ENCODE data around the gene CCDC141. TPM values are rescaled to one million over a fixed set of nuclear protein-coding genes. Genes with fewer than 3 reads are reported as not detected.

Gene CCDC141
- total RNA-seq, 1 donor from 2014 or later: not detected

- H3K36me3 Mint-ChIP-seq (ENCODE audit: low read depth): no peaks in the 10 kb centered on the region
- DNase-seq (ENCODE audit: low spot score): no peak
- H3K4me3 Mint-ChIP-seq (ENCODE audit: unreplicated experiment): no peak overlapping the region
- TF ChIP-seq CTCF (IDR thresholded peaks at IDR 0.05): no peak
- no peaks in the 10 kb centered on the region for H3K4me1 Mint-ChIP-seq (ENCODE audit: low read depth)
- no peak overlapping the region for H3K27ac Mint-ChIP-seq (ENCODE audit: unreplicated experiment)
- H3K27me3 Mint-ChIP-seq (ENCODE audit: low read depth): peaks cover 15% of the 10 kb centered on the region
- peaks cover 5% of the 10 kb centered on the region for H3K9me3 Mint-ChIP-seq (ENCODE audit: low read depth)
Measured at GRCh38 chr2:178827111-178827510, 222.8 kb downstream of the CCDC141 start.

DNA sequence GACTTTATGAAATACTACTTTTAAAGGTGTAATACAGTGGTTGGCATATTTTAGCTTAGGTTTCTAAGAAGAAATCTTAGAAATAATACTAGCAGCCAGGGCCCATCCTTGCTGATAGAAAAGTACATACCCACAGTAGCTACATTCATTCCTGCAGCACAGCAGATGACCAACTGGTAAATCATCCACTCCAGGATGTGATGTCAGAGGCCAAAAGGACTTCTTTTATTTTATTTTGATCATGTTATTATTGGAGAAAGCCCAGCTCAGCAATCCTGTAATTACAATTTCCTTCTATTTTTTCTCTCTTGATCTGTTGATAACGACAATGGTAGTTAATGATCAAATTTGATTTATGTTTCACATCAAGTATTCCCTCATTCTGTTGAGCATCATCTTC is 224.8 kb downstream of the CCDC141 start:
- peaks cover 5% of the 10 kb centered on the region for H3K9me3 Mint-ChIP-seq (ENCODE audit: low read depth)
- H3K4me1 Mint-ChIP-seq (ENCODE audit: low read depth): no peaks in the 10 kb centered on the region
- H3K4me3 Mint-ChIP-seq (ENCODE audit: unreplicated experiment): no peak overlapping the region
- no peak for TF ChIP-seq CTCF (IDR thresholded peaks at IDR 0.05)
- peaks cover 11% of the 10 kb centered on the region for H3K27me3 Mint-ChIP-seq (ENCODE audit: low read depth)
- no peaks in the 10 kb centered on the region for H3K36me3 Mint-ChIP-seq (ENCODE audit: low read depth)
- H3K27ac Mint-ChIP-seq (ENCODE audit: unreplicated experiment): no peak overlapping the region
- no peak for DNase-seq (ENCODE audit: low spot score)

GRCh38 chr2:178824181-178824580 is 225.8 kb downstream of the CCDC141 start:
- Mint-ChIP-seq H3K27ac (ENCODE audit: unreplicated experiment) (no peak overlapping the region), H3K4me3 (ENCODE audit: unreplicated experiment) (no peak overlapping the region), H3K27me3 (ENCODE audit: low read depth) (peaks cover 12% of the 10 kb centered on the region), H3K36me3 (ENCODE audit: low read depth) (no peaks in the 10 kb centered on the region), H3K9me3 (ENCODE audit: low read depth) (peaks cover 5% of the 10 kb centered on the region), H3K4me1 (ENCODE audit: low read depth) (no peaks in the 10 kb centered on the region)
- no peak for TF ChIP-seq CTCF (IDR thresholded peaks at IDR 0.05)
- no peak for DNase-seq (ENCODE audit: low spot score)

- Mint-ChIP-seq H3K4me1 (ENCODE audit: low read depth) (no peaks in the 10 kb centered on the region), H3K4me3 (ENCODE audit: unreplicated experiment) (no peak overlapping the region), H3K27me3 (ENCODE audit: low read depth) (peaks cover 5% of the 10 kb centered on the region), H3K36me3 (ENCODE audit: low read depth) (no peaks in the 10 kb centered on the region), H3K9me3 (ENCODE audit: low read depth) (no peaks in the 10 kb centered on the region), H3K27ac (ENCODE audit: unreplicated experiment) (no peak overlapping the region)
- DNase-seq (ENCODE audit: low spot score): no peak
- TF ChIP-seq CTCF (IDR thresholded peaks at IDR 0.05): no peak
Measured at GRCh38 chr2:178819992-178820391, 229.9 kb downstream of the CCDC141 start.

GRCh38 chr2:178819147-178819875 is 230.6 kb downstream of the CCDC141 start:
- Mint-ChIP-seq H3K27ac (ENCODE audit: unreplicated experiment) (no peak overlapping the region), H3K4me3 (ENCODE audit: unreplicated experiment) (no peak overlapping the region), H3K27me3 (ENCODE audit: low read depth) (peaks cover 8% of the 10 kb centered on the region), H3K9me3 (ENCODE audit: low read depth) (no peaks in the 10 kb centered on the region), H3K36me3 (ENCODE audit: low read depth) (no peaks in the 10 kb centered on the region), H3K4me1 (ENCODE audit: low read depth) (no peaks in the 10 kb centered on the region)
- no peak for DNase-seq (ENCODE audit: low spot score)
- TF ChIP-seq CTCF (IDR thresholded peaks at IDR 0.05): no peak

All from chondrocyte (in vitro differentiated cells).